GM21619 (cell line): ENCODE measurements around the gene C19orf44.

Experiments used
- ATAC-seq: cut with Tn5 transposase; IDR thresholded peaks from one replicate; pipeline ENCODE4 v1.9.1; 2021; ENCODE audit not compliant: unreplicated experiment

The C19orf44 gene

GRCh38 chr19:16516381-16516780 is 20.2 kb downstream of the C19orf44 start:
- ATAC-seq: no peak

- no peak for ATAC-seq
Measured at GRCh38 chr19:16516923-16517610, 20.9 kb downstream of the C19orf44 start.

DNA sequence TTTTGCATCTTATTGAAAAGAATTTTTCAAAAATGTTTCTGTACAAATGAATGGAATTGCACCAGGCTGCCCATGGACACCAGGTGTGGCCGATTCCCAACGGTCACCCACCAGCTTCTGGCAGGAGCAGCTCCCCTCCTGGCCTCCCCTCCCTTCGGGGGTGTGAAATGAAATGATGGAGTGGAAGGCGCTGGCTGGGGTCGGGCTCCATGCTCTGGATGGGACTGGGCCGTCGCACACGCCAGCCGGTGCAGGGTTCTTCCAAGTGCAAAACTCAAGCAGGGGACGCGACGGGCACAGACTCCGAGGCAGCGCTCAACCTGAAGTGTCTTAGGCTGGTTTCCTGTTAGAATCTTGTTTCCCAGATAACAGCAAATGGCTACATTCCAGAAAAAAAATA is 21.9 kb downstream of the C19orf44 start:
- no peak for ATAC-seq

DNA sequence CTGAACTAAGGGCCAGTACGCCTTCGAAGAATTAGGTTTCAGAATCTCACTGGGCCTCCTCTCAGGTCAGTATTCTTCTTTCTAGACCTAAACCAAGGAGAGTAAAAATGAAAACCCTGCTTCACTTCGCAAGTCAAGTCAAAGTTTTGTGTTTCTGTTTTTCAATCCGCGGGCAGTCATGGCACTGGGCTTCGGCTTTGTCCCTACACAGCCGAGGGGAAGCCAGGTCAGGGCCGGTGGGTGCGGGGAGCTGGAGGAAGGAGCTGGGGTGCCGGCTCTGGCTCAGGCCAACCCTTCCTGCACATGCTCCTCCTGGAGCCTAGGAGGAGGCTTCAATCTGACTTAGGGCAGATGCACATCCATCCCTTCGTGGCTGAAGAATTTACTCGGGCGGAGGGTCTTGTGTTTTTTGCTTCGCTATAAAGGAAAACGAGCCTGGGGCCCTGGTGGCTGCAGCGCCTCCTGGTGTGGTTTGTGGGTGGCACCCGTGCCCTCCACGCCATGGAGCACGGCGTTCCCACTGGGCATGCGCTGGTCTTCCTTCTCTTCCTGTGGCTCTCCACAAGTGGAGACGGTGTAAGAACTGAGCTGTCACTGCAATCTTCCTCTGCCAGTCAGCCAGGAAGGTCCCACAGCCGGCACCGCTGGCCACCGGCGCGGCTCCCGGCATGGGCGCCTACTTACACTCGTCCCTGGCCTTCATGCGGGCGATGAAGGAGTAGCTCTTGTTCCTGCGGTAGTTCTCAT is 22.5 kb downstream of the C19orf44 start:
- ATAC-seq: no peak

- no peak for ATAC-seq
Measured at GRCh38 chr19:16519230-16519687, 23.1 kb downstream of the C19orf44 start.

DNA sequence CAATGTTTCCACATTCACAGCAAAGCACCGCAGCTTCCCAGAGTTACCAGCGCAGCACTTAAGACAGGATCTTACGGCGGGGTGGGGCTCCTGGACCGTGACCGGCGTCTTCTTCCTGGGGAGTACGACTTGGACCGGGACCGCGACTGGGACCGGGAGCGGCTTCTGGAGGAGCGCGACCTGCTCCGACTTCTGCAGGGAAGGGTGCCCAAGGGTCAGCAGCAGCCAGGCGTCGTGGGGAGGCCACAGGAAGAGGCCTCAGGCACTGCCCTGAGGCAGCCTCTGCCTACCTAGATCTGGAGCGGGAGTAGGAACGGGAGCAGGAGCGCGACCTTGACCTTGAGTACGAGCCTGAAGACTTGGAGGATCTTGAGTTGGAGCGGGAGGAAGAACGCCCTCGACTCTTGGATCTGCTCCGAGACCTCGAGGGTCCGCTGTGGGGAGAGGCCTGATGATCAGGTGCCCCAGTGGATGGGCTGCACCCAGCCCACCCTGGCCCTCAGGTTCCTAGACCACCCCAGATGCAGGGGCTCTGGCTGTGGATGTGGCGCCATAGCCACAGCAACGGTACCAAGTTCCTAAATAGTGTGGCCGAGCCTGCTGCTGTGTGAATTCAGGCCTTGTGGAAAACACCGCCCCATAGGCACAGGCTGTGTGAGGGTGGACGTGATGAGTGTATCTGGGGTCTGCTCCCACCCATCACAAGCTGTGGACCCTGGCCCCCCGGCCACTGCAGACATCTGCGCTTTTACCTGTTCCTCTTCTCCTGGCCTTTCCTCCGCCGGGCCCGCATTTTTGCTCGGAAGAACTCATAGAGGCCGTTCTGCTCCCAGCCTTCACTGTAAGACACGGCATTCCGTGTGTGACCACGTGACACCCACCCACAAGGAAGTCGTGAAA is 24.1 kb downstream of the C19orf44 start:
- no peak for ATAC-seq

DNA sequence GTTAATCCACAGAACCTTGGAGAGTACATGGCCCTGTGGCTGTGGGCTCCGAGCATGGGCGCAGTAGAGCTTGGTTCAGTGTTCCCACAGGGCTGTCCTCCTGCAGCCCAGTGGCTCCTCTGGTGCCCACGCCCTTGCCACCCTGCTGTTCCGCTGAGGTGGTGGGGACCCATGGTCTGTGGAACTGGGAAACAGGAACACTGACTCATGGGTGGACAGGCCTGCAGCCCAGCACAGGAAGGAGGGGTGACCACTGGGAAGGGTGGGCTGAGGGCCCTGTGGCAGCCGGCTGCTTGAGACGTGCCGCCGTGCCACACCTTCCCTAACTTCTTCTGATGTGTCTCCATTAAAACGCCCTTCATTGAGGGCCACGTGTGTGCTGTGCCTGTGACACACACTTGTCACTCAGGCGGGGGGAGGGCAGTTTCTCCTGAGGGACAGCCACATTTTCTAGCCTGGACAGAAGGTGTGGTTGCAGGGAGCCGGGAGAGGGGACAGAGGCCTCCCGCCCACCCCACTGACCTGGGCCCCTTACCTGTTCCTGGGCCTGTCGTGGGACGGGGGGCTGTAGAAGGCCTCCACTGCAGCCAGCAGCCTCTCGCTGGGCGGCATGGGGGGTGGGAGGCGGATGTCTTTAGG is 24.9 kb downstream of the C19orf44 start:
- no peak for ATAC-seq

DNA sequence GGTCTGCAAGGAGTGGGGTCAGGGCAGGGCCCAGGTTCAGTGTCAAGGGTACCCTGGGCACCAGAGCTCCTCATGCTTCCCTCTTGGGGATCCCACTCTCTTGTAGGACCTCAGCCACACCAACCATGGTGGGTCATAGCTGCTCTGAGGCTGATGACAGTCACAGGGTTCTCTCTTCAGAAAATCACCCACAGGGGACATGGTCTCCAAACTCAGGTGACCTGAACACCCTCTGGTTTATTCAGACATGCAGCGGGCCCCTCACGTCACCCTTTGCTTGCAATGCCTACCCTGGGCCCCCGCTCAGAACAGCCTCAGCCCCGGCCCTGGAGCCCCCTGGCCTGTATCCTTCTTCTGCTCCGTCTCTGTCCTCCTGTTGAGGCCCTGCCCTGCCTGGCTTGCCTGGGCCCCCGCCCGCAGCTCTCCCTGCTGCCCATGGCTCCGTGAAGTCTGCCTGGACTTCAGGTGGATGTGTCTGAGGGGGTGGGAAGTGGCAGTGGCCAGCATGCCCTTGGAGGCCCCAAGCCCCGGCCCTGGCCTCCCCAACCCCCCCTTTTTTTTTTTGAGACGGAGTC is 25.6 kb downstream of the C19orf44 start:
- no peak for ATAC-seq

DNA sequence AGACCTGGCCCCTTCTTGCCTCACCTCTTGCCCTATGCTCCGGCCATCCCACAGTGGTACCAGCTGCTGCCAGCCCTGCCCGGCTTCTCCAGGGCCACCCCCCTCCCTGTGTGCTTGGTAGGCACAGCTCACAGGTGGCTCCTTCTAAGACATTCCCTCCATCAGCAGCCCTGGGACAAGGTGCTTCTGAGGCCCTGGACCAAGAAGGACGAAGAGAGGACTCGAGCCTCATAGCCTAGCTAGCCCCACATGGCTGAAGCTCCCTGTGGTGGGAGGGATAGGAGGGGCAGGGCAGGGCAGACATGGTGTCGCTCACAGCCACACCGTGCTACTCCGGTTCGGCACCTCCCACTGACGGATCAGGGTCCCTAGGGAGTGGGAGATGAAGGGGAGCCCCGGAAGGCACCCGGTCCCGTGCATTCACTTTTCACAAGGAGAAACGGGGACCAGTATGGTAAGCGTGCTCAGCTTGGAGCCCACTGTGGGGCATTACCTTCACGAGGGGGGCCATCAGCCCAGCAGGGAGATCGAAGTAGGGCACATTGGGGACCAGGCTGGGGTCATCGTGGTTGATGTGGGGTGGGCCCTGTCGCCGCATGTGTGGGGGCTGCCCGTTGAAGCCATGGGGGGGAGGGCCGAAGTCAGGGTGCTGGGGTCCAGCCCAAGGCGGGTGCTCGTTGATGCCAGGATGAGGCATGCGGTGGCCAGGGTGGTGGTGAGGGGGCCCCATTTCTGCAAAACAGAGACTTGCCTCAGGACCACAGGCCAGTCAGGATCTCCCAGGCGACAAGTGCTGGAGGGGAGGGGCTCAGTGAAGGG is 26.6 kb downstream of the C19orf44 start:
- no peak for ATAC-seq

DNA sequence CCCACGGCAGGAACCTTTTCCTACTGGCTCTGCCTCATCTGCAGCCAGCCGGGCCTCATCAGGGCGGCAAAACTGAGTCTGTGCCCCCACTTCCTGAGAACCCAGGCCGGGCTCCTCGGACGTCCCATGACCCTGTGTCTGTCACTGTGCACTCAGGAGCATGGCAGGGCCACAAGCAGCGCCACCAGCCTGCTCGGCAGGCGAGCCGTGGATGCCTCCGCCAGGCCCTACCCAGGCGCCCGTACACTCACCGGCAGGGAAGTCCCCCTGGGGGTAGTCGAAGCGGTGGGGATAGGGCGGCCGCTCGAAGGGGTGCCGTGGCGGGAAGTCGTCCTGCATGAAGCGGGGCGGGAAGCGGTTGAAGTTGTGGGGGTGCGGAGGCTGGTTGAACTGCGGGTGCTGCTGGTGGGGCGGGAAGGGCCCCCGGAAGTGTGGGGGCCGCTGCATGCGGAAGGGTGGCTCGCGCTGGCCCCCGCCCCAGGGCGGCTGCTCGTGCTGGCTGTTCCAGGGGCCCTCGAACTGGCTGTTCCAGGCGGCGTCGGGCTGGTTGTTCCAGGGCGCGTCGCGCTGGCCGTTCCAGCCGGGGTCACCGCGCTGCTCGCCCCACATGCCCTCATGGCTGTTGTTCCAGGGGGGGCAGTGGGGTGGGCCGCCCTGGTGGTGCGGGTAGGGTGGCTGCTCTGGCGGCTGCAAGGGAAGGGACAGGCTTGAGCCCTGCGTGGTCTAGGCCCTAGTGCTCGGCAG is 29.0 kb downstream of the C19orf44 start:
- no peak for ATAC-seq

- ATAC-seq: no peak
Measured at GRCh38 chr19:16525751-16526481, 29.7 kb downstream of the C19orf44 start.

DNA sequence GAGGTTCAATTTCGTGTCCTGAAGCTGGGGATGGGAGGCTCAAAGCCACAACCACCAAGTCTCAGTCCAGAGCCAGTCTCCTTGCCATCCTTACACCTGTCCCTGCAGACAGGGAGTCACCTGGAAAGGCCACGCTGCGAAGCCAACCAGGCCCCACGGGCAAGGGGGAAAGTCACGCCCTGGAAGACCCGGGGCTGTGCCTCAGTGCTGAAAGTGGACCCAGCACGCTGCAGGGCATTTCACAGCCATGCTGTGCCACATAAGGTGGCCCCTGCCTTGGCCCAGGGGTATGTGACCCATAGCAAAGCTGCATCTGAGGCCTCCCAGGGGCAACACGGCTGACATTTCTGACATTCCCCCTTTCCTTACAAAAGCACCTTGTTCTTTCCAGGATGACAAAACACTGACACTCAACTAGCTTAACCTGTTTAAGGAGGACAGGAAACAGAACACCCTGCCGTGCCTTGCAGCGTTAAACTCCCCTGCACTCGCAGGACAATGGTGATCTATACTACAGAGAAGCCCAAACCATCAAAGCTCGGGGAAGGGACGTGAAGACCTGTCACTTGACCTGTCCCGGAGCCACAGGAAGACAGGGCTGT is 31.2 kb downstream of the C19orf44 start:
- no peak for ATAC-seq

DNA sequence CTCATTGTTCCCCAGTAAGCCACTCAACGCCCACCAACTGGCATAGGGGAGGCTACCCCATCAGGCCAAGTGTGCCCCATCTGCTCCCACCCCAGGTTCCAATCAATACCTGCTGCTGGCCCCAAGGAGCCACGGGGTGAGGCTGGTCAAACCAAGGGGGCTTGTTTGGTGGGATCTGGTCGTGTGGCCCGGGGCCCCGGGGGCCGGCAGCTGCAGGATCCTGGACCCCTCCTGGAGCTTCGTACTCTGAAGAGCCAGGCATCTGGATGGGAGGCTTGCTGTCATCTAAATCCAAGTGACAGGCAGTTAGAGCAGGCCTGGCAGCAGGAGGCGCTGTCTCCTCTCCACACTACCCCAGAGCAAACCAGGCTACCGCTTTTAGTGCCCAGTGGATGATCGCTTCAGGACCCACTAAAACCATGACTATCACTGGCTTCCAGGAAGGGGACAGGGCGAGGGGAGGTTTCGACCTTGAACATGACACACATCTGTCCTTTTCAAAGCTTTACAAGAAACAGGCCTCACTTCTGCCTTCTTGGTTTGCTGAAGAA is 31.9 kb downstream of the C19orf44 start:
- no peak for ATAC-seq

DNA sequence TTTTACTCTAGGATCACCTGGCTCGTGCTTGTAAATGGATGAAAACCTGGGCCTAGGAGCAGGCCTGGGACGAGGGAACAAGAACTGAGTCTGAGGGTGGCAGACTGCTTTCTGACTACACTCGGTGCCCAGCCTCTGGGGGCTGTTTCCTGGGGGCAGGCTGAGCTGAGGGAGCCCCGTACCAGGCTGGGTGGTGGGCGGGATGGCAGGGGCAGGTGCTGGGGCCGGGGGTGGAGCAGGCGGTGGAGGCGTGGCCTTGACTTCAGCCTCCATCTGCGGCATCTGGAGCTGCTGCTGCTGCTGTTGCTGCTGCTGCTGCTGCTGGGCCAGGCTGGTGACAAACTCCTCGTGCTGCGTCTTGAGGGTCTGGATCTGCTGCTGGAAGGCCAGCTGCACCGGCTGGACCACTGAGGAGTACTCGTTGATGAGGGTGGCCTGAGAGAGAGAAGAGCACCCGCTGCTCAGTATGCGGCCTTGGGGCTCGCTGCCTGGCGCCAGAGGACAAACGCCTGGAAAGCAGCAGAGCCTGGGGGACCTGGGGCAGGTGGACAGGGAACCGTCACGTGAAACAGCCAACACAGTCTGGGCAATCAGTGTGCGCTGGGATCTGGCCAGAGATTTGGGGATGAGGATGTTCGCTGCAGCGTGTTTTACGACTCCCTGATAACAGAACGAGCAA is 33.4 kb downstream of the C19orf44 start:
- ATAC-seq: no peak

DNA sequence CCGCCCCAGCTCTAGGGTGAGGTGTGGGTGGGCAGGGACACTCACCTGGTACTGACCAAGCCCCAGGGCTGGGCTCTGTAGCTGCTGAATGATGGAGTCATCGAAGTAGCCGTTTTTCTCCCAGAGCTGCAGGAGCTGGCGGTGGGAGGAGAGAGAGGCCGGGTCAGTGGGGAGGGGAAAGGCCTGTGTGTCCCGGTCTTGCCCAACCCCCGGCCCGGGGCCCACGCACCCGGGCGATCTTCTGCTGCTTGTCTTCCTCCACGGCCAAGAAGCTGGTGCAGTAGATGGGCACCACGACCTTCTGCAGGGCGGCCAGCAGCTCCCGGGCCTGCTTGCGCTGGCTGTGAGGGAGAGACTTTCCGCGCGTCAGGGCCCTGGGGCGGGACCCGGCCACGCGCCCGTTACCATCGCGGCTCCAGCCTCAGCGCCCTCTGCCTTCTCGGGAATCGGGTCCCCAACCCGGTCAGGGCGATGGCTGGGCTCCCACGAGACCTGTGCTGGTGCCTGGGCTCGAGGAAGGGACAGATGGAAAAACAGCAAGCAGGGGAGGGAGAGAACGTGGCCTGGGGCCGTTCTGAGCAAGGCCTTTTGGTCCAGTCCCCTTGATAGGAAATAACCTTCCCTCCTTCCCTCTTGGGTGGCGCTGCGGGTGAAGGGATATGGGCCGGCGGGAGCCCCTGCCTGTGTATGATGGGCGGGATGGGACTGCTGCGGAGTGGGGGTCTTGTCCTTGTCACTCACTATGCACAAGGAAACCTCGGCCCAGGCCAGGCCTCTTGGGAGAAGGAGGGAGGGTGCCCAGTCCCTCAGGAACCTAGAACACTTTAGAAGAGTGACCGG is 34.6 kb downstream of the C19orf44 start:
- no peak for ATAC-seq

DNA sequence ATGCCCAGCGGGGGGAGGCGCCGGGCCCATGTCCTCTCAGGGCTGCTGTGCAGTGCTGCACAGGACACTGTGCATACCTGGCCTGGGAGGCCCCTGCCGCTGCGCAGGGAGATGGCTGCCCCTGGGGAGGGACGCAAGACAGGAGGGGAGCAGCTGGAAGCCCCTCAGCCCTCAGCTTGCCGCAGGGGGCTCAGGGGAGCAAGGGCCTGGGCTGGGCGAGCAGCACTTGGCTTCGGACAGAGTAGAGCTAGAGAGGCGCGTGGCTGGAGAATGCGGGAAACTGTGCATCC is 35.1 kb downstream of the C19orf44 start:
- ATAC-seq: no peak
